ENCODE data around the gene EHD4.

- TF ChIP-seq CTCF (tag by site-specific recombination; IDR thresholded peaks at IDR 0.05) (no peak), ZNF777 (tag by site-specific recombination; IDR thresholded peaks at IDR 0.05; ENCODE audit: borderline replicate concordance) (no peak), ZNF239 (tag by site-specific recombination; IDR thresholded peaks at IDR 0.05) (no peak), ZNF639 (tag by site-specific recombination; IDR thresholded peaks at IDR 0.05) (no peak), EGR2 (tag by site-specific recombination; IDR thresholded peaks at IDR 0.05; ENCODE audit: low read depth) (no peak), PRDM4 (tag by site-specific recombination; IDR thresholded peaks at IDR 0.05) (no peak), ZNF292 (tag by site-specific recombination; IDR thresholded peaks at IDR 0.05; ENCODE audit: borderline replicate concordance, low read depth) (no peak), ZNF792 (tag by site-specific recombination; IDR thresholded peaks at IDR 0.05) (no peak), SALL2 (tag by site-specific recombination; IDR thresholded peaks at IDR 0.05; ENCODE audit: borderline replicate concordance) (no peak)
These were observed 18.3 kb upstream of the EHD4 start for GRCh38 chr15:41990691-41991090.

Data from HEK293 (cell line).